Nucleus accumbens (tissue), 56 donors: ENCODE measurements around the gene CORO6.
A peak's percentile ranks its signal among the peaks of the same experiment; 100 is the strongest.
"Not testable (repeated sequence)": the region's sequence is repeated elsewhere in the genome, so short reads cannot be mapped to it uniquely, and the experiment has no call there.

ENCODE experiments used
- DNase-seq, 56 donors: peaks; one replicate each; lab custom pipeline; 2025; lab: John Stamatoyannopoulos, UW

CORO6 gene

DNA sequence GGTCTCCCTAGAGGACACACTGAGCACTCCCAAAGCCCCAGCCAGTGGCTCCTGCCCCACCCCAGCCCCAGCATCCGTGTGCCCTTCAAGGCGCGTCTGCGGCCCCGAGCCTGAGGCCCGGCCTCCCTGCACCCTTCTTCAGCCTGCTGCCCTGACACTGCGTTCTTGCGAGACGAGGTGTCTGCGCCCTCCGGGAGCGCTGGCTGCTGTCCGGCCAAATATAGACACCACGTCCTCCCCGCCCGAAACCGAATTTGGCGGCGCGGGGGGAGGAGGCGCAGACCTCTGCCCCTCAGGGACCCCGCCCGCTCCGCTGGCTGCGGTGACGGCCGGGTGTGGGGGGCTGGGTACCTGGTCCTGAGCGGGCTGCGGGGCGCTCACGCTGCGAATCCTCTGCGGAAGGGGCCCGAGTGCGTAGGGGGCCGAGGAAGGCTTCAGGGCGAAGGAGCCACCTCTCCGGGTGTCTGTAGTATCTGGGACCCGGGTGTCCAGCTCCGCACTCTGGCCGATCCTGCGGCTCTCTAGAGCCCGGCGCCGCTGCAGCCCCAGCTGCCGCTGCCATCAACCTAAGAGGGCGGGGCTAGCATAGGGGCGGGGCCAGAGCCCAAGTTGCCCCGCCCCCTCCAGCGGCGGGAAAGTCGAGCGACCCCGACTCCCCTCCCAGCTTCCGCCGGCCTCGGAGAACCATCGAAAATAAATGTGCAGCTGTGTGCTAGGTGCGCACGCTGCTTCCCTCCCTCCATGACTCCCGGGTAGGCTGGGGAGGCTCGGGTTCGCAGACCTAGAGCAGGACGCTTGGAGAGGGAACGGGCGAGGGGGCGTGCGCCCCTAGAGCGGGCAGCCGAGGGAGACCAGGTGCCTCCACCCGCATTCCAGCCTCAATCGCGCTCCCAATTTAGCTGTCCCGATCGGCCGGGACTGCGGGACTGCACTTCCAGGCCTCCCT is at the start of gene CORO6:
Gene CORO6 (minus strand): TSS at position 576 of the 946 bp plus-strand sequence. CDS start 1,491 bp downstream, outside the sequence.
- peak in 36 of 56 donors; percentile 16 to 82 (median 46) for DNase-seq

DNA sequence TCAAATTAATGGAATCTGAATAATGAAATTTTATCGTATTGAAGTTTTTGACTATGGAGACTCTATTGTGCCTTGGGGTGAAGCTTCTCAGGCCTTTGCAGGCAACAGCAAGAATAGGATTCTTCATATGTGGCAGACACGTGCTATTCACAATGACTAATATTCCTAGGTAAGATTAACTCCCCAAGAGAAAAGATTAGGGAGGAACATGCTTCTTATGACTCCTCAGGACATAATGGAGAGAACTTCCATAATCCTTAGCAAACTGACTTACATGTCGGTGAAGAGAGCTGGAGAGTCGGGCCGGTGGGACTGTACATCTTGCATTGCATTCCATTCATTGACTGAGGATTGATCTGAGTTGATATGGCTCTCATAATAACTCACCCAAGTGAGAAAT is 48.9 kb upstream of the CORO6 start:
- DNase-seq, result no peak

DNA sequence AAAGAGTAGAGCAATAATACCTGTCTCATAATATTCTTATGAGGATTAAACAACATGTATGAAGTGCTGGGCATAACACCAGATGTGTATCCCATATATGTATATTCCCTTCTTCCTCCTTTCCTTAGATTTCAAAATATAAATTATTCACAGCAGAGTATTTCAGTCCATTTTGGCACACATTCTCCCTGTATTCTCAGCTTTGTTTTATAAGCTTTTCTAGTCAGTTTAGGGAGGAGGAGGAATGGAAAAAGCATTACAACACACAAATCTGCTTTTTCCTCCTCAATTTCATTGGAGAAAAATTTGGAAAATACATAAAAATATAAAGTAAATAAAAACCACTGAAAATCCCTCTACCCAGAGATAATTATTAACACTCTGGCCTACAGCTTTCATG is 46.6 kb upstream of the CORO6 start:
- no peak for DNase-seq

DNA sequence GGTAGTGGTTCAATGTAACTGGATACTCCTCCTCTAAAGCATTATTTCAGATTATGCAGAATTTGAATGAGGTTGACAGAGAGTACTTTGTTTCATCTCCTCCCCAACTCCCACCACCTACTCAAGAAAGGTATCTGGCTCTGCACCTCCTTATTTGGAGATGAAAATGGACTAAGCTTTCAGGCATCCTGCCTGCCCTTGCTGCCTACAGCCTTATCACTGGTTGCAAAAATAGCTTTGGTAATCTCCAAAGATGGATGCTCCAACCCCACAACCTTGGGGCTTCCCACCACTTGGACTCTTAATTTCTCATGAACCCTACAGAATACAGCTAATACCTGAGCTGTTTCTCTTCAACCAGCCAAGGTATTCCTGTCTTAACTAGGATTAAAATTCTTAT is 45.3 kb upstream of the CORO6 start:
- no peak for DNase-seq

DNA sequence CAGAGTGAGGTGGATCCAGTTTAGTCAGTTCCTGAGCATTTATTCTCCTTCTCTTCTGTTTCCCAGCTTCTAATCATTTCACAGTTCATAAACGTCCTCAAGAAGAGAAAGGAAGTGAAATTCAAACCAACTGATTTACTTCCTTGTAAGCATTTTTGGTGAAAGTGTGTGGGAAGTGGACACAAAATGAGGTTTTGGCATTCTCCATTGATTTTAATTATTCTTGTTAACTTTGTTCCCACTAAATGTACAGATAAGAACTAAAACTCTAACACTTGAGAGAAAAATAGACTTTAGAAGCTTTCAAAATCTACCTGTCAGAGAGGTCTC is 42.7 kb upstream of the CORO6 start:
- no peak for DNase-seq

DNA sequence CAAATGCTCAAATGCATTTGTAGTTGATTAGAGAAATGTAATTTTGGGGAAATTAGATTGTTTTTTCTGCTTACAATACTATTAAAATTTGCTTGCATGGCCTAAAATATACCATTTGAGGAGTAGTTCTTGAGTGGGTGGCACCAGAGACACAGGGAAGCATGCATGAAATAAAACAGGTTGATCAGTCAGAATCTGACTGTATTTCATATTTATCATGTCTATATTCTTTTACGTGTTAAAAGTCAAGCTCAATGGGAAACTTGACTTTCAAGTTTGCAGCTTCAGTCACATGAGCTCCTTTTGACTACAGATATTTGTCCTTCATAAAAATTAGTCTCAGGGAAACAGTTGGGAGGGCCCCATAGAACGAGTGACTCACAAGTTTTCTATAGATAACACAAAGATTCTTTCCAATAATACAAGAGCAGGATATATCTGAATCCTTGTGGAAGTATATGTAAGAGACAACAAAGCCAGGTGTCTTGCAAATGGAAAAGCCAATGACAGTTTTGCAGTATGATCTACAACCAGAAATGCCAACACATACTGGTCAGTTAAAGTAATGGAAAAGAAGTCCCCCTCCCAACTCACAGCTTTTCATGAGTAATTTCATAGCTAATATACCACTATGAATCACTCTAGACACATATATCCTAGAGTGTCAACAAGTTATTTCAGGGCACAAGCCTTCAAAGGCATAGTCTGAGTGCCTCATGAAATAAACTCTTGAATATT is 42.2 kb upstream of the CORO6 start:
- no peak for DNase-seq

DNA sequence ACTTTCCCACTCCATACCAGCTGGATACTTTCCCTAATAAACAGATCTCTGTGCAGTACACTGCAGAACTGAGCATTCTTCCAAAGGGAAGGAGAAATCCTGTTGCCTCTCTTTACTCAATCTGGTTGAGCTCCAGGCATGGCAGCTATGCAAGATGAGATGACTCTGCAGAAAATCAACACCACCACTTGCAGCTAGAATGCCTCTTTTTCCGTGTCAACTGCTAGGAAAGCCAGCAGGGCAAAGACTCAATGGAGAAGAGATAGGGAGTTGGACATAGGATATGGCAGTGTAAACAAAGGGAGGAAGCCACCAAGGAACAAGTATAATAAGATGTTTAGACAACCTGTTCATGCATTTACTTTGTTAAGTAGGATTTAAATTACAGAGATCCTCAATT is 40.4 kb upstream of the CORO6 start:
- no peak for DNase-seq

DNA sequence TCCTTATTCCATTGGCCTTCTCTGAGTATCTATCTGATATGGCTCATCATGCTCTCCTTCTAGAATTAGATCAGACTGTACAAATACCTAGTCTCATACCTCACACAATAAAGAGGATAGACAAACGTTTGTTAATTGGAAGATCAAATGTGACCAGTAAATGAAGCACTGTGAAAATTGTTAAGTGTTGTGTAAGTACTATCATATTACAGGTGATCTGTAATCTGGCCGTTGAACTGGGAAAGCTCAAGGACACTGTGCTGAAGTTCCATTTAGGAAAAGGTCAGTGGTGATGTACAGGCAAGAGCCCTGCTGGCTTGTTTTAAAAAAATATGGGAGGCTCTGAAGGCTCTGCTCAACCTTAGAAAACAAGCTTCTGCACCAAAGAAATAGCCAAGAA is 38.5 kb upstream of the CORO6 start:
- no peak for DNase-seq

DNA sequence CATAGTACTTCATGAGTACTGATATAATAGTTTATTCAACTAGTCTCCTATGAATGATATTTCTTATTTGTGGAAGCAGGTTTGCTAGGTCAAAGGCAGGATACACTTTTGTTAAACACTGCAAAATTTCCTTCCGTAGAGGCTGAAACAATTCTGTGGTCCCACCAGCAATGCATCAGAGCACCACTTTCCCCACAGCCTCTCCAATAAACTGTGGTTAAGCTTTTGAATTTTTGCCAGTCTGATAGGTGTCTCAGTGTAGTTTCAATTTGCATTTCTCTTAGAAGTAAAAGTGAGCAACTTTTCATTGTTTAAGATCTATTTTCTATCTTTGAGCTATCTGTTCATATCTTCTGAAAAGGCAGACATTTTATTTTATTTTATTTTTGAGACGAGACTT is 36.4 kb upstream of the CORO6 start:
- DNase-seq, result no peak

DNA sequence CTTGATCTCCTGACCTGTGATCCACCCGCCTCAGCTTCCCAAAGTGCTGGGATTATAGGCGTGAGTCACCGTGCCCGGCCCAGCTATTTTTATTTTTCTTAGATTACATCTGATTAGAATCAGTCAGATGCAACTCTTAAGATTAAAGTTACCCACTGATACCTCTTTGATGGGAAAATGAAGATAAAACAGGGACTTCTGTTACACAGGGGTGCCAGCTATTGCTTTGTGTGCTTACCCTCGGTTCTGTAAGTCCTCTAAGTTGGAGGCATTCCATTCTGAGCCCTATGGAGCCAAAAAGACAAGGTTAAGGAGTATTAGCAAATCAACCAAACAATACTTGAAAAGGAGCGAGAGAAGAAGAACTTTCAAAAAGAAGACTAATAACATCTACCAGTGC is 32.6 kb upstream of the CORO6 start:
- DNase-seq, result no peak

DNA sequence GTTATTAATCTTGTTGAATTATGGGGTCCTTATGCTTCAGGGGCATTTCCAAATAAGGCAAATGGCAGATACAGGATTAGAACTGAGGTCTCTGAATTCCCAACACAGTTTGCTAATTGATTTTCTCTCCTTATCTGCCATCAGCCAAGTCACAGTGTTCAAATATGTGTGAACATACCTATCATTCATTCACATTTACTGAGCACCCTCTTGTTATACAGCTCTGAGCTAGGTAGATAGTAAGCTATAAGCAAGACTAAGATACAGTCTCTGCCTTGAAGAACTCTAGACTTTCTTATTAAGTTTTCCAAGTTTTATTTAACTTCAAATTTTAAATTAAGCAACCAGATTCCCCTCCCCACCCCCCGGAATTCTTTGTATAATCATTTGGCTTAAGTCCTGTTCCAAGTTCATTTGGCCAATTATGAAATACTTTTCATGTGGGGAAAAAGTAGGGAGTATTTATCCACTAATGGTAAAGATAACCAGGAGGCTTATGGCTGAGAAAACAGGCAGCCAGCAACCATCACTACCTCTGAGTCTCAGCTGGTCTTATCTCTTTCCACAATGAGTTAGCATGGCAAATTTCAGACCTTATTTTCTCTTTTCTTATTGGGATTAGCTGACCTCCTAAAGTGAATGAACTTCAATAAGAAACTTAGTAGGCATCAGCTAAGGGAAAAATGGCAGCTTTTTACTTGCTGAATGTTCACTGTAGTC is 31.4 kb upstream of the CORO6 start:
- DNase-seq, result no peak

DNA sequence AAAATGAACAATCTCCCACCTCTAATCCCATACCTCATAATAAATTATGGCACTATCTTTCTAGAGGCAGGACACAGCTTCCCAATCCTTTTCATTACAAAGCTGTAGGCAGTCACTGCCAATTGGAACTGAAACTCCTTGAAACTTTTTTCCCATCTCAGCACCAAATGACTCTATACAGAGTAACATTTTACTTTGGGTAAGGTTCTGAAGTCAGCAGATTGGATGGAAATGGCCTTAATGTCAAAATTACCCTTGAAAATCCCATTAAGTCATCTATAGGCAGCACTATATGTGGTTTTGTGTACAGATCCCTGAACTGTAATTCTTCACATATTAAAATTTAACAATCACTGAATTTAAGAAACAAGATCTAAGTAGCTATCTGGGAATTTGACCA is 30.3 kb upstream of the CORO6 start:
- DNase-seq, result no peak

DNA sequence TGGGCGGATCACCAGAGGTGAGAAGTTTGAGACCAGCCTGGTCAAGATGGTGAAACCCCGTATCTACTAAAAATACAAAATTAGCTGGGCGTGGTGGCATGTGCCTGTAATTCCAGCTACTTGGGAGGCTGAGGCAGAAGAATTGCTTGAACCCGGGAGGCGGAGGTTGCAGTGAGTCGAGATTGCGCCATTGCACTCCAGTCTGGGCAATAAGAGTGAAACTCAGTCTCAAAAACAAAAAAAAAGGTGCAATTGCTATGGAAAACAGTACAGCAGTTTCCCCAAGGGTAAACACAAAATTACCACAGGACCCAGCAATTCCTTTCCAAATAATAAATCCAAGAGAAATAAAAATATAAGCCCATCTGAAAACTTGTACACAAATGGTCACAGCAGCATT is 29.2 kb upstream of the CORO6 start:
- not testable (repeated sequence) for DNase-seq

DNA sequence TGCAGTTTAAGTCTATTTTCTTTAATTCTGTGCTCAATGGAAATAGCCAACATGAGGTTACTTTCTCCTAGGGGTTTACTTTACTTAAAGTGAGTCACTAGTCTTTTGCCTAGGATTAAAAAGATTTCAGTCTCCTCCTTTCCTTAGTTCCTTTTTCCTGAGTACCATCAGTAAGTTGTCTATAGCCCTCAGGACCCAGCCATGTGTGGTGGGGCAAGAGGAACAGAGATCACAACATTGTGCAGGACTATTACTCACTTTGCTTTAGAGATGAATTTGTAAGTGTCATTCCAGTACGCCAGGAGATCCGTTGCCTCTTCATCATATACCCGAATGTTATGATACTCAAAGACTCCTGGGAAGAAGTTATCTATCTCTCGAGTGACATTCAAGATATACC is 27.7 kb upstream of the CORO6 start:
- DNase-seq, result no peak

DNA sequence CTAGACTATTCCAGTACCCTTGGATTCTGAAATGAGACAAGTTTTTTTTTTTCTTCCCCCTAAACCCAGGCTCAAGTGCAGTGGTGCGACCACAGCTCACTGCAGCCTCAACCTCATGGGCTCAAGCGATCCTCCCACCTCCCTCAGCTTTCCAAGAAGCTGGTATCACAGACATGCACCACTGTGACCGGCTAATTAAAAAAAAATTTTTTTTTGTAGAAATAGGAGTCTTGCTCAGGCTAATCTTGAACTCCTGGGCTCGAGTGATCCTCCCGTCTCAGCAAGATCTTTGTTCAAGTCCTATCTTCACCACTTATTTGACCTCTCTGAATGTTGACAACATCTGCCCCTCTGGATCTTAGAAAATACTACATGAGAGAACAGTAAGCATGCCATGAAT is 26.6 kb upstream of the CORO6 start:
- no peak for DNase-seq

DNA sequence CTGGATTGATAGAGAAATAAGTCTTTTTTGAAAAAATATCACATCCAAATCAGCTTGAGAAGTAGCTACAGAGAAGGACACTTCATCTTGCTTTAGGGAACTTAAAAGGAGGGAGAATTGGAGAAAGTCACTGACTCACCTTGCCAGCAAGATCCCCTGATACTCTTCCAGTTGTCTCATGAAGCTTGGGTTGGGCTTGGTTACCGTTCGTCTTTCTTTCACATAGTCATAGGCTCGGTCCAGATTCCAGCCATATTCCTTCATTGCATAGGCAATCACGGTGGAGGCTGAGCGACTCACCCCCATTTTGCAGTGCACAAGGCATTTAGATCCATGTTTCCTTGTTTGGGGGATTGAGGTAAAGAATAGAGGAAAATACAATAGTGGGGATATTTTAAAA is 25.3 kb upstream of the CORO6 start:
- no peak for DNase-seq

DNA sequence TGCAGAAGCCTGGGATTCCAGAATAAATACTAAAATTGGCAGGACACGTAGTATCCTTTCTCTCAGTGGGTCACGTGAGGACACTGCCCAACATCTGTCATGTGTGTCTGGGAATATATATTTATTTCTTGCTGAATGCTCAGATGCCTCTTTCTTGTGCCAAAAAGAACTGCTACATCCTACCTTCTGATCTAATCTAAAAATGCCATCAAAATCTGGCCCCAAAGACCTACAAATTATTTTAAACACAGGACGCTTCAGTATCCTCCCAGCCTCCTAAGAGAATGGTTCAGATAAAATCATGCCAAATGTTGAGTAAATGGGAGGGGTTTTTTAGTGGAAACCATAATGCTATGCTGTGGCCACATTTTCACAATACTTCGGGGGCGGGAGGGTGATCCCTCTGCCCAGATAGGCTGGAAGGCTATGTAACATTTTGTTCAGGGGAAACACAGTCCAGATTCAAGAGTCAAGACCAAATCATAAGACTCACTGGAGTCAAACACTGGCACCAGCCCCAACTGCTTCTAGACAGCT is 22.9 kb upstream of the CORO6 start:
- peak in 6 of 56 donors; percentile 4 to 31 (median 13) for DNase-seq

DNA sequence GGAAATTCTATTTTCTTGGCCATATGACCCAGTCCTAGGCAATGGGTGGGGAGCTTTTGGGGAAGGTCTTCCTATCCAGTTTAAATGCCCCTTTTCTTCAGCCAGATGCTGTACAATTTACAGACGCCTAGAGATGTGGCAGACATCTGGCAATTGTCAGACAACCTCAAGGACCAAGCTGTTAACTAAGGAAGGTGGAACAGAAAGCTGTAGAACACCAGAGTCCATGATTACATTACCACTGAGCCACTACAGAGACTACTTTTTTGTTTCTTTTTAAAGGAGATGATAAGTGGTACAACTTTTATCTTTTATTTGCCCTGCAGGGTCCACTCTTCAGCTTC is 21.1 kb upstream of the CORO6 start:
- no peak for DNase-seq

DNA sequence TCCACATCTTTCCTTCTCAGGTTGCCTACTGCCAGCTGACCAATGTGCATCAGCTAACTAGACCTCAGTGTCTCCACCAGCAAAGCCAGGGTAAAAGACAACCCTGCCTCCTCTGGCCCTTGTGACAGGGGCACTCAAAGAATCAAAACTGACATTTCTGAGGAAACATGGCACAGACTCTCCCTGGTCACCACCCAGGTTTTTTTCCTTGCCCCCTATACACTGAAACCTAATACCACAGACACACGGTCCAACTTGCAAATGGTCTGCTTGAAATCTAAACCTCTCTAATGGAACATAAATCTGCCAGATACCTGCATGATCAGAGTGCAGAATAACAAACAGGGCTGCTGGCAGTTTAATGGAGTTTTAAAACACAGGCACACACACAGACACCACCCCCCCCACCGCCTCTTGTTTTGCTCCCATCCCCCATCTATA is 19.5 kb upstream of the CORO6 start:
- DNase-seq, result no peak

DNA sequence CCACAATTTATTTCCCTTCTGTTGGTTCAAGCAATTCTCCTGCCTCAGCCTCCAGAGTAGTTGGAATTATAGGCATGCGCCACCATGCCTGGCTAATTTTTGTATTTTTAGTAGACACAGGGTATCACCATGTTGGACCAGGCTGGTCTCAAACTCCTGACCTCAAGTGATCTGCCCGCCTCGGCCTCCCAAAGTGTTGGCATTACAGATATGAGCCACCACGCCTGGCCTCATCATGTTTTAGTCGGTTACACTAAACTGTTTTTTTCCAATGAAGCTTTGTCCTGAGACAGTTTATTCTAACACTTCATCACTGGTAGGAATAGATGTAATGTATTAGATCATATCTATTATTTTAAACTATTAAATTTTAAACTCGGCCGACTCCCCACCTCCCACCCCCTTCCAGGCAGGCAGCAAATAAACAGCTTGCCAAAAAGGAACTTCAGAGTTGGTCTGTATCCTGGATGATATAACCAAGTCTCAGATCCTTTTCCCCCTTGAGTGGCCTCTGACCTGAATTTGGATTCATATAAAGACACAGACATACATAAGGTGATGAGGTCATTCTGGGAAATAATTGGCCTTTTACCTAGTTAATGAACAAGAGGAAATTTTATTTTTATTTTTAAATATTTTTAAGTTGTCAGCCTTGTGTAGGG is 18.4 kb upstream of the CORO6 start:
- DNase-seq, result no peak
